ENCODE measurements around the gene MRPS26.
"Not testable (repeated sequence)": the region's sequence is repeated elsewhere in the genome, so short reads cannot be mapped to it uniquely, and the experiment has no call there.

The MRPS26 gene

GRCh38 chr20:3014662-3015061 is 31.2 kb upstream of the MRPS26 start:
- Histone ChIP-seq H3K27ac (ENCODE audit: low read length) (no peak overlapping the region), H3K9me3 (ENCODE audit: insufficient read depth, low read length) (no peaks in the 10 kb centered on the region), H3K36me3 (replicated peaks; ENCODE audit: low read depth, low read length) (peaks cover 23% of the 10 kb centered on the region), H3K79me2 (ENCODE audit: low read length) (no peaks in the 10 kb centered on the region), H3K4me1 (ENCODE audit: low read length) (no peaks in the 10 kb centered on the region), H2AFZ (ENCODE audit: low read depth, low read length) (no peak overlapping the region), H3K4me2 (ENCODE audit: low read length) (no peak overlapping the region), H3K4me3 (ENCODE audit: low read length) (no peak overlapping the region), H3K9ac (ENCODE audit: low read length) (no peak overlapping the region), H3K27me3 (ENCODE audit: low read depth, low read length) (no peaks in the 10 kb centered on the region), H4K20me1 (ENCODE audit: insufficient read depth, low read length) (no peaks in the 10 kb centered on the region)
- TF ChIP-seq CTCF (IDR thresholded peaks at IDR 0.05; ENCODE audit: low read depth, low read length) = no peak
- TF ChIP-seq EZH2phosphoT487 (IDR thresholded peaks at IDR 0.05; ENCODE audit: low read depth) = no peak

- peaks cover 23% of the 10 kb centered on the region for H3K36me3 ChIP-seq (replicated peaks; ENCODE audit: low read depth, low read length)
- H3K4me2 ChIP-seq (ENCODE audit: low read length) = not testable (repeated sequence)
Measured at GRCh38 chr20:3015302-3015701, 30.6 kb upstream of the MRPS26 start.

GRCh38 chr20:3021327-3021726 is 24.5 kb upstream of the MRPS26 start:
- no peaks in the 10 kb centered on the region for H3K4me1 ChIP-seq (ENCODE audit: low read length)
- TF ChIP-seq CTCF (IDR thresholded peaks at IDR 0.05; ENCODE audit: low read depth, low read length) (no peak), EZH2phosphoT487 (IDR thresholded peaks at IDR 0.05; ENCODE audit: low read depth) (no peak)
- H2AFZ ChIP-seq (ENCODE audit: low read depth, low read length) = no peak overlapping the region
- H3K27me3 ChIP-seq (ENCODE audit: low read depth, low read length) = no peaks in the 10 kb centered on the region
- H3K4me2 ChIP-seq (ENCODE audit: low read length) = no peak overlapping the region
- H3K4me3 ChIP-seq (ENCODE audit: low read length) = no peak overlapping the region
- no peak overlapping the region for H3K9ac ChIP-seq (ENCODE audit: low read length)
- no peaks in the 10 kb centered on the region for H4K20me1 ChIP-seq (ENCODE audit: insufficient read depth, low read length)
- peaks cover 43% of the 10 kb centered on the region for H3K36me3 ChIP-seq (replicated peaks; ENCODE audit: low read depth, low read length)
- H3K27ac ChIP-seq (ENCODE audit: low read length) = no peak overlapping the region
- no peaks in the 10 kb centered on the region for H3K79me2 ChIP-seq (ENCODE audit: low read length)
- H3K9me3 ChIP-seq (ENCODE audit: insufficient read depth, low read length) = no peaks in the 10 kb centered on the region

More at GRCh38 chr20:3015302-3015701, 30.6 kb upstream of the MRPS26 start:
- H3K4me3 ChIP-seq (ENCODE audit: low read length); H3K4me1 ChIP-seq (ENCODE audit: low read length); H3K27me3 ChIP-seq (ENCODE audit: low read depth, low read length); H3K27ac ChIP-seq (ENCODE audit: low read length); H3K9me3 ChIP-seq (ENCODE audit: insufficient read depth, low read length); H3K79me2 ChIP-seq (ENCODE audit: low read length); H2AFZ ChIP-seq (ENCODE audit: low read depth, low read length); H3K9ac ChIP-seq (ENCODE audit: low read length); H4K20me1 ChIP-seq (ENCODE audit: insufficient read depth, low read length): not testable (repeated sequence)

GRCh38 chr20:3021777-3022176 is 24.1 kb upstream of the MRPS26 start:
- Histone ChIP-seq H3K4me2 (ENCODE audit: low read length) (no peak overlapping the region), H3K9me3 (ENCODE audit: insufficient read depth, low read length) (no peaks in the 10 kb centered on the region), H3K4me1 (ENCODE audit: low read length) (no peaks in the 10 kb centered on the region), H3K27me3 (ENCODE audit: low read depth, low read length) (no peaks in the 10 kb centered on the region), H4K20me1 (ENCODE audit: insufficient read depth, low read length) (no peaks in the 10 kb centered on the region), H3K9ac (ENCODE audit: low read length) (no peak overlapping the region), H3K36me3 (replicated peaks; ENCODE audit: low read depth, low read length) (peaks cover 47% of the 10 kb centered on the region), H3K27ac (ENCODE audit: low read length) (no peak overlapping the region), H3K4me3 (ENCODE audit: low read length) (no peak overlapping the region), H2AFZ (ENCODE audit: low read depth, low read length) (no peak overlapping the region), H3K79me2 (ENCODE audit: low read length) (no peaks in the 10 kb centered on the region)
- TF ChIP-seq CTCF (IDR thresholded peaks at IDR 0.05; ENCODE audit: low read depth, low read length) = no peak
- no peak for TF ChIP-seq EZH2phosphoT487 (IDR thresholded peaks at IDR 0.05; ENCODE audit: low read depth)

GRCh38 chr20:3022559-3023490 is 23.0 kb upstream of the MRPS26 start:
- not testable (repeated sequence) for H3K79me2 ChIP-seq (ENCODE audit: low read length); H3K27me3 ChIP-seq (ENCODE audit: low read depth, low read length); H3K9me3 ChIP-seq (ENCODE audit: insufficient read depth, low read length); H3K4me3 ChIP-seq (ENCODE audit: low read length); H3K27ac ChIP-seq (ENCODE audit: low read length); H2AFZ ChIP-seq (ENCODE audit: low read depth, low read length); H4K20me1 ChIP-seq (ENCODE audit: insufficient read depth, low read length); H3K9ac ChIP-seq (ENCODE audit: low read length); H3K4me1 ChIP-seq (ENCODE audit: low read length); H3K4me2 ChIP-seq (ENCODE audit: low read length)
- peaks cover 42% of the 10 kb centered on the region for H3K36me3 ChIP-seq (replicated peaks; ENCODE audit: low read depth, low read length)
